GM21825 (cell line): Measurements from ENCODE around the gene PAPSS1.
"Not testable (repeated sequence)": the region's sequence is repeated elsewhere in the genome, so short reads cannot be mapped to it uniquely, and the experiment has no call there.

Experiments used
- ATAC-seq: cut with Tn5 transposase; IDR thresholded peaks from one replicate; pipeline ENCODE4 v1.9.1; 2021; ENCODE audit warnings: mild to moderate bottlenecking, moderate library complexity; ENCODE audit not compliant: unreplicated experiment

The PAPSS1 gene

DNA sequence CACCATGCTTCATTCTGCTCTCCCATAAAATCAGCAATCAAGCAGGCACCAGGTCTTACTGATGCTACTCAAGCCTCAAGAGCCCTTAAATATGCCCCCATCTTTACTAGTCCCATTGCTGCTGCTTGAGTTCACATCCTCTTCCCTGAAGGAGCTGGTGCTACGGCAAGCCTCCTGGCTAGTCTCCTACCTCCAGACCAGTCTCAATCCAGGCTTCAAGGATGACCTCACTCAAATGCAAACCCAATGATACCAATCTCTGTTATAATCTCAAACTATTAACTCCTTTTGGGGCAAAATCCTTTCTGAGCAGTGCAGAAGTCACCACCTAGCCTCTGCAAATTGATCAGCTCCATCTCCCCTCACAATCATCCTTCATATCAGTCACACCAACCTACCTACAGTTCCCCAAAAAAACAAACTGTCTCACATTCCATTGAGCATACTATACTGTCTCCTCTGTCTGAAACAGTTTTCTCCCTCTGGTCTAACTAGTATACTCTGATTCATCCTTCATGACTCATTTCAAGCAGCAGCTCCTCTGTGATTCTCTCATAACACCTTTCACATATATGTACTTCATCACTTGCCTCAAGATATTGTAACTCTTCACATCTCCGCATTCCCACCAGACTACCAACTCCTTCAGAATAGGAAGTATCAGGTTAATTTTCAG, 30.0 kb downstream of the PAPSS1 start:
- ATAC-seq = no peak

DNA sequence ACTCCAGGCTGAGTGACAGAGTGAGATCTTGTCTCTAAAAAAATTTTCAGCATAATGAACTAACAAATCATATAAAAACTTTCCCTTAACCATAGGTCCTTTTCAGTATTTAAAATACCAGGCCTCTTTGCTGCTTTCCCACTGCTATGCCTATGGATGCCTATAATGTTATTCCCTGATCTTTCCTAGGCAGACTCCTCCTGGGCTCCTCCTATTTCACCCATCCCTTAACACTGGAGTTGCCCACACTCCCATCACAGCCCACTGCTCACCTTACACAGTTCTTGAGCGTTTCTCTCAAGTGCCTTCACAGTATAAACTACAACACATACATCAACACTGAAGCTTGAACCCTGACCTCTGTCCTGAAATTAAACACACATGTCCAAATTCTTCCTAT, 31.6 kb downstream of the PAPSS1 start:
- ATAC-seq = no peak

DNA sequence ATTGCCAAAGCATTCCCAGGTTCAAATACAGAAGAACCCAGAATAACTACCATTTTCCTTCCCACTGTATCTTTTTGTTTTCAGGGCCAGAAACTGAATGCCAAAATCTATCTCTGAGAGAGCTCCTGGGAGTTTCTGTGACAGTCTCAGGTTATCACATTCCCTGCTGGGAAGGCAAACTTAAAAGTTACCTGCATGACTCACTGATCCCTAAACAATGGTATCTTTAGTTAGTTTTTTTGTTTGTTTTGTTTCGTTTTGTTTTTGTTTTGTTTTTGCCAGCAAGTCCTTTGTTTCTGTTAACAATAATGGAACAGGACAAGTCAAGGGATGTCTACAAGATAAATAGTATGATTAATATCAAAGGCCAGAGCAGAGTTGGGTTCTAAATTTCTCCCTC, 34.3 kb downstream of the PAPSS1 start:
- no peak for ATAC-seq

DNA sequence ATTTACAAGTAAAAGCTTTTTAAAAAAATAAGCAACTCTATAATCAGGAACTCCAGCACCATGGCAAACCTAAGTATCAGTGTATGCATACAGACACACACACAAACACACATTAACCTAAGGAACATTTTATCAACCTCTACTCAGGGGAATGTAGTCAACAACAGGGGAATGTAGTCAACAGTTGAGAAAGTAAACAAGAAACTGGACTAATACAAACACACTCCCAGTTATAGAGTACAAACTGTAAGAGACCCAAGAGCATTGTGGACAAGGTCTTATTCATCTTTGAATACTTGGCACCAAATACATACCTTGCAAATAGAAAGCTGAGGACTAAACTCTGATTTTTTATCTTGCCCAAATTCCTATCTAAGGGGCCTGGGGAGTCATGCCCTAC, 36.2 kb downstream of the PAPSS1 start:
- no peak for ATAC-seq

DNA sequence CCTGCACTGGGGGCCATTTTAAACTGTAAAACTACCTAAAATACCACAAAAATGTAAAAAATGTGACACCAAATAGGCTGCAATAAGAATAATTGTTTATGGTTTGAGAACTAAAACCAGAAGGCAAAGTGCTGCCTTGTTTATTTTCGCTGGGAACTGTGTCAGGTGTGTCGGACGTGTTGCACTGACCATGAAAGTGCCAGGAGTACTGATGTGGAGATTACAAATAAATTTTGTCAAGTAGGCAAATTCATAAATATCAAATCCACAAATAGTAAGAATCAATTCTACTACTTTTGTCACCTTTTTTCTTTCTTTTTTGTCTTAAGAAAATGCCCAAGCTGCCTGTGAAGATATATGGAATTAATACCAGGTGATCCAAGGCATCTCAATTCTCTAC, 37.7 kb downstream of the PAPSS1 start:
- ATAC-seq = no peak

DNA sequence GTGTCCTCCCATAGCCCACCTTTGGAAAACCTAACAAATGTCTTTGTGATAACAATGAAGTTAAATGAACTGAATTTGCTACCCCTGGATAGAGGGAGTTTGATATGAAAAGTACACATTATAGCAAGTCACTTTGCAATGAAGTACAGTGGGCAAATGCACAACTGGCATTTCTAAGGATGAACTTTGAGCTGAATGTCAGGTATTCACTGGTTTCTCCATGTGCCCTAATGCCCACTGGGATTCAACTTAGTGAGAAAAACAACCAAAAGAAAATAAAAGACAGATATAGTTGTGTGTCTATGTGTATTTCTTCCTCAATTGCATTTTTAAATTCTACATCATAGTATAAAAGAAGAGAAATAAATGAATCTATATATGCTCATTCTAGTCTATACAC, 51.0 kb downstream of the PAPSS1 start:
- no peak for ATAC-seq

DNA sequence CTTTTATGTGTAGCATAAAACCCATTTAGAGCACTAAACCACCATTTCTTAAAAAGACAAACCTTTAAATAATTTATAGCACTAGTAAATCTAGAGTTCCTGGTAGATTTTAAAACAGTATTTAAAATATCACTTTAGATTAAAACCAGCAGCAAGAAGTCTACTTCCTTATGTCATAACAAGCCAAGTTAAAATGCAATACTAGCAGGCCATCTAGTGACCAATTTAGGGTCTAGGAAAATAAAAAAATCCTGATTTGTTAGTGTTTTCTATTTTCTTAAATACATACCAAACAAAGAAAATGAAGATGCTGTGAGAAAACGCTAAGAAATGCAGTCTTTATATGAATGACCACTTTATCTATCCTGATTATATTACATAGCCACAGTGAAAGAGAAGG, 53.9 kb downstream of the PAPSS1 start:
- no peak for ATAC-seq

DNA sequence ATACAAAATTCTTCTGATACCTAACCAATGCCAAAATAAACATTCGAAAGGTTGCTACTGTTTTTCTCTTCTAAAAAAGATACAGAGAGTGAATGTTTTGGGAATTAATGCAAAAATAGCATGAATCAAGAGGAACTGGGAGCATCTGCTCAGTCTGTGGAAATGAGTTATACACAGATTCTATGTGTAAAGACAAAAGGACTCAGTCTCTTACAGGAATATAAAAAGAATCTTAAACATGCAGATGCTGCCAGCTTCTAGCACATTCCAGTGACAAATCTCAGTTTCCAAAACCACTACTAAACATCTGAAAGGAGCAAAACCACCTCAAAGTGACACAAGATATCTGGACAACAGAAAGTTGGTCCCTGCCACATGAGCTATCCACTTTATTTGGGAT, 55.0 kb downstream of the PAPSS1 start:
- ATAC-seq = no peak

DNA sequence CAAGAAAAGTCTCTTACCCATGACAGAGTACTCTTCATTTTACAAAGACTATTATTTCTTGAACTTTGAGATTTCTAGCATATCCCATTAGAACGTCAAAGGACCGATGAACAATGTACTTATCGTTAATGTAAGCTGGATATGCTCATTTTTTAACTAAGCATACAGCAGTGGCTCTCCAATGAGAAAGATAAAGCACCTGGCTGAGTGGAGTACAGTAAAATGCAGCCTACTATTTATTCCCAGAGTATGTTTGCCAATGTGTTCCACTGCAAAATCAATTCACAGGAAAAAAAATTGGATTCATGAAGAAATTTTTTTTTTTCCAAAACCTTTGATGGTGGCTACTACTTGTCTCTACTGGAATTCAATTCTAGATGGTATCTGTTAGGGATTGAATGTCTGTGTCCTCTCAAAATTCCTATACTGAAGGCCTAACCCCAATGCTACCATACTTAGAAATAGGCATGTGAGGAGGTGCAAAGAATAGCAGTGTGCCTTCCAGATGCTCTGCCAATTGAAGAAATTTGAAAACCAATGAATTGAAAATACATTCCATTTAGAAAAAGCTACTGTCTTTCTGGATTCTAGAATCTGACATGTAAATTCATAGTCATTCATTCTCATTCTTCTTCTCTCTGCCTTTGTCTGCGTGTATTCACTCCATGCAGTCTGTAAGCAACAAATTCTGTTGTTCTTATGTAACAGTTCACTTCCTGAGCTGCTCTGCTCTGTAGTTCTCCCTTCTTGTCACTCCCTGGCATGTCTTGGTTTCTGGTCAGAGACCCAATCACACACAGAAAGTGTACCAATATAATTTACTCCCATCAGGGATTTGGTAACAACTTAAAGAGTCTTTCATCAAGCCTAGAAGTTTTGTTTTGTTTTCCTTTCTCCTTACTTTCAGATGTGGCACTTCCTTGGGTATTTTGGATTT, 61.4 kb downstream of the PAPSS1 start:
- no peak for ATAC-seq

DNA sequence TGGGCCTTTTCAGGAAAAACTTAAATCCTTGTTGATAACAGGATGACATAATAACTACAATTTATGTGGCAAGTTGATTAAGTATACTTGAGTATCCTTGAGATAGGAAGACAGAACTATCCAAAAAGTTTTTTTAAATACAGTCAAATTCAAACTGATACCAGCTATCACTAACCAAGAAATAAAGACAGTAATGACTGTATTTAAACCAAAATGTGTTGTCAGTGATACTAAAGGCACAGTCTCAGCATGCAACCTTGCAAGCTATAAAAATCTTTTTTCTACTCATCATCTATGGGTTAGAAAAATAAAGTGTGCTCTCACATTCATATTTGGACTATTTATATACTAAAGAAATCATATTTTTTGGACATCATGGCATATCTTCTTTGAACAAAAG, 64.7 kb downstream of the PAPSS1 start:
- no peak for ATAC-seq

DNA sequence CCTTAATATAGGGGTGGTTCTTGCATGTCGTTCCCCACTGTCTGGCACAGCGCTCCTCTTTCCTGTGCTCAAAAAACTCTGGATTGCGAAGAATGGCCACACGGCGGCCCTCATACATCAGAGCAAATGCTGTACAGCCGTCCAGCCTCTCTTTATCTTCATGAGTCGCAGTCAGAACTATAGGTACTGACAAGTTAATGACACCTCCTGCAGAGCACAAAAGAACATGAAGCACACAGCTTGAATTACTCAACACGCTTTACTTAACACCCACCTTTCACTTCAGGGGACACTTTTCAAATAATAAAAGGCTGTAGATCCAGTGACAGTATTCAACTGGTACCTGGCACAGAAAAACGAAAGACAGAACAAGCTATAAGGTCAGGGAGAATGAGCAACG, 65.3 kb downstream of the PAPSS1 start:
- ATAC-seq = no peak

DNA sequence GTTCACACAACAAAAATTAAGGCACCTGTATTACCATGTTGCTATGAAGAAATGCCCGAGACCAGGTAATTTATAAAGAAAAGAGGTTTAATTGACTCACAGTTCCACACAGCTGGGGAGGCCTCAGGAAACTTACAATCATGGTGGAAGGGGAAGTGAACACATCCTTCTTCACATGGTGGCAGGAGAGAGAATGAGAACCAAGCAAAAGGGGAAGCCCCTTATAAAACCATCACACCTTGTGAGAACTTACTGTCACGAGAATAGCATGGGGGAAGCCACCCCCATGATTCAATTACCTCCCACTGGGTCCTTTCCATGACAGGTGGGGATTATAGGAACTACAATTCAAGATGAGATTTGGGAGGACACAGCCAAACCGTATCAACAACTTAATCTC, 68.6 kb downstream of the PAPSS1 start:
- ATAC-seq = not testable (repeated sequence)

DNA sequence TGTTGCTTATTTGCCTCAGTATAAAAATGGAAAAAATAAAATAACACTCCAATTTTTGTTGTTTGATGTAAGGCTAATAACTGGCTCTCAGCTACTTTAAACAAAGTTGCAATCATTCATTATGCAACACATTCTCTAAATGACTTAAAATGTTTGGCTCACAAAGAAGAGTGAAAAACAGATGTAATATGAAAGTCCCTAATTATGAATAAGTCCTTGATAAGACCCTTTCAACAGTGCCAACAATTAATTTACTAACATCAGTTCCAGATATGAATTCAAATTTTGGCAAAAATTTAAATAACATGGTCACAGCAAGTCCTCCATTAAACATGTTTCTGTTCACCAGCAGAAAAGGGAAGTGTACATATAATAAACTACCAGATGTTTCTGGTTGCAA, 69.8 kb downstream of the PAPSS1 start:
- ATAC-seq = no peak

DNA sequence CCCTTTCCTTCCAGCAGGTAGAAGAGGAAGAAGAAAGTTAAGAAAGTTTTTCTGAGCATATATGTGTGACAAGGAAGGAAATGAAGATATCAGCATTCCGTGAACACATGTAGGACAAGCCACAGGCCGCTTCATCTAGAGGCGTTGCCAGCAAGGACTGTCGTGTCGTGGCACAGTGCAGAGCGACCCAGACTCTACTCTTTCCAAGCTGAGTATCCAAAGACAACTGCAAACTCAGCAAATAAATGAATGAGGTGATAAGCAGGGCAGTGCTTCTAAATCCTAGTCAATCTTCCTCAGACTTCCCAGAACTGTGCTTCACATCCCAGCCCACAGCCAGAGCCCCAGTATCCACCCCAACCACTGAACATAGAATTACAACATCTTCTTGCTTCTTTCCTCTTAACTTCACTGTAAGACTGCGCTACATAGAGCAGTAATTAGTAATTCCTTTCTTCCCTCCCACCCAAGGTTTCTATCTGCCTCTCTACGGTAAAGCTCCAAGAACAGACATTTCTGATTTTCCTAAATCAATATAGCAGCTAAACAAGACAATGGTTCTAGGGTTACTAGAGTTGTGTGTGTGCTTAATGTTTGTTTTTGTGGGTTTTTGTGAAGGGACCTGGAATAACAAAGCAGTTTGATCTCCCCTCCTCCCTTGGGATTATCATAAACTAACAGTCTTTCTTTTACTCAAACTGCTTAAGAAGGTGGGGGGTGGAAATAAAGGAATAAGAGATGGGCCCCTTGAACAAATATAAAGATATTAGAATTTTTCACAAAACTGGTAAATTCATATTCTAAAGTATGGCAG, 71.6 kb downstream of the PAPSS1 start:
- no peak for ATAC-seq

DNA sequence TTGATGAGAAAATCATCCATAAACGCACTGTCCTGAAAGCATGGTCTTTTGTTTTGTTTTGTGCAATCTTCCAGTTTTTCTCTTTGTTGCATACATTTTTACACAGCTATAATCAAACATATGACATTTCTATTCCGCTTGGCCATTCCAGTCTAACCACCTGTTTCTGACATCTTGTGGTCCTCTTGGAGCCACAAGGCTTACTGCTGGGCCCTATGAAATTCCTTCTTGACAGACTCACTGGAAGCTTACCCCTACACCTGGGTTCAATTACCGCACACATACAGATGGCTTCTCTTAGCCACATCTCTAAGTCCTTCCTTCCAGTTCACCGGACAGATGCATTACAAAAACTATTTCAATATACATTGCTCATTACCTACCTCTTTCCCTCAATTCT, 72.4 kb downstream of the PAPSS1 start:
- no peak for ATAC-seq

DNA sequence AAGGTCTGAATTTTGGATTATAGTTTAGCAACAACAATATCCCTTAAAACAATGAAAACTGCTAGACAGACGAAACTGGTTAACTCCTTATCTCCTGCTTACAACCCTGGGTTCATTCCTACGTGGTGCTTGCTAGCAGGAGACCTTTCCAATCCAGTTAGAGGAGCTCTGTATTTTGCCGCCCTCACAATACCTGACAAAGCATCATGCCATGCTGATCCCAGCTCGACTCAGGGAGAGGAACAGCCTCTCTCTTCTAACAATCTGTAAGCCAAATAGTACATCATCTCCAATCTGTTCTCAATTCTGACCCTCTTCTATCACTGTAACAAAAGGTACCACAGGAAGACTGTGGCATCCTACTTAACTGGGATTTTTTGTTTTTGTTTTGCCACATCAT, 74.4 kb downstream of the PAPSS1 start:
- no peak for ATAC-seq

DNA sequence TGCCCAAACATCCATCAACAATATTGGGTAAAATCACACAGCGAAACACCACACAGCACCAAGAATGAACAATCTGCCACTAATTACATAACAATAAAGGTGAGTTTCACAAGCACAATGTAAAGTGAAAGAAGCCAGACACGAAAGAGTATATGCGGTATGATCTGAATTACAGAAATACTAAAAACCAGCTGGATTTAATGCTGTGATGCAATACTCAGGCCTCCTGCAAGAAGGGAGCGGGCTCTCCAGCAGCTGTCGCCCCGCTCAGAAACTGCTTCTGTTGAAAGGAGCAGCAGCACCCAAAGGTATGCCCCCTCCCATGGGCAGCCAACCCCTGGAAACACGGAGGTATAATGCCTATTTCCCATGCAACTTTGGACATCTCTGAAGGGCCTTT, 77.0 kb downstream of the PAPSS1 start:
- ATAC-seq = no peak

DNA sequence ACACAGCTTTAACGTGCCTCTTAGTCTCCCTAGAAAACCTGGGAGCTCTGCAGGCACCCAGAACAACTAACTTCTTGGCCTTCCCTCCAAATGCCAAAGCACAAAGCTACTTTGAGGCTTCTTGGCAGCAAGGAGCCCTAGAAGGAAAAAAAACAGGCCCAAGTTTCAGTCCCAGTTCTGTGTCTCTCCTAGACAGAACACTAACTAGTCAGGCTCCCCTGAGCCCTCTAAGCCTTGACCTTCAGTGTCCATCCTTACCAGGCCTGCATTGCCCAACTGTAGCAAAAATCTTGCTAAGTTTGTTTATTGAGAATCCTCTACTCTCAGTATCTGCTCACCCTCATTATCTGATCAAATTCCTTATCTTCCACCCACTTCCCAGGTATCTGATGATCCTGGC, 79.2 kb downstream of the PAPSS1 start:
- ATAC-seq = no peak

DNA sequence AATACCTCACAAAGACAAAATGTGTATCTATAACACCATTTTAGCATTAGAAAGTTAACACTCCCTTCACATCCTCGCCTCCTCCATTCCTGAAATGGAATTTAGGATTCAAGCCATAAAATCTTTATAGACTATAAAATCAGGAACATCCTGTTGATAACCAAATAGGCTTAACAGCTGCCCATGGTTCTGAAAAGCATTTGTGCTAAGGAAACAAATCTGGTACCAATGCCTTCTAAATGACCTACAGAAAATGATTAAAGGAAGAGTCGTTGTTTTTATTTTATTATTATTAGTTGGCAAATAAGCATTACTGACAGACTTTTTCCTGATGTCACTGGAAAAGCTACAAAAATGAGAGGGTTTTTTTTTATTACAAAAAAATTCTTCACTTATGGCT, 79.8 kb downstream of the PAPSS1 start:
- ATAC-seq = no peak

DNA sequence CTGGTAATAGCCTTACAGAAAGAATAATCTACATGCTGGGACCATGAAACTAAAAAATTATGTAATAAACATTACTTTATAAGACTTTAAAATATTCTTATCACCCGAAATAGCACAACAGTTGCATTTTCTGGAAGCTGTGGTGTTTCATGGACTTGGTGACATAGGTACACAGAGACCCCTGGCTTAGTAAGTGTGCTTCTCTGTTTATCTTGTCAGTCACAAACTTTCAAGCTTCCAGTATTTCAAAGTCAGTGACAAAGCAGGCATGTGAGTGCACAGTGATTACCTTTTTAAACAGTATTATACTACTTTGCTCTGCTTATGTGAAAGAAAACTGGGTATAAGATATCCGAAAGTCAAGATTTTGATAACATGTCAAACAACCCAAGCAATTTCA, 84.3 kb downstream of the PAPSS1 start:
- no peak for ATAC-seq

DNA sequence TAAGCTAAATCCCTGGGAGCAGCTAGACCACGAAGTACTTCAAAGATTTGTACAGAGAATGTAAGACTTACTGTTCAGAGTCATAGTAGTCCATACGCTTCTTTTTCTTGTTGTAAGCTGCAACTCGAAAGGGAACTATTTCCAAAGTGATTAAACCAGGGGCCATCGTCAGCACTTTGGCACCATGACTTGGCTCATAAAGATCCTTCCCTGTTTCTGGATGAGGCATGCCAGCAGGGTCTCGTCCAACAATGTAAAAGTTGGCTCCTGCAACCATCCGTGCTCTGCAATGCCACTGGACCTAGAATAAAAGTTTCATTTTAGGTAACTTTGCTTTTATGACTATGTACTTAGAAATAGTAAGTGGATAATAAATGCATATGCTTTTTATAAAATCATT, 88.5 kb downstream of the PAPSS1 start:
- ATAC-seq = no peak
